ENCODE measurements around the gene ELOB. TPM values are rescaled to one million over a fixed set of nuclear protein-coding genes. Genes with fewer than 3 reads are reported as not detected.

The ELOB gene
- total RNA-seq, 1 experiment from 2014 or later, result 319 TPM

- Histone ChIP-seq H3K27me3 (ENCODE audit: insufficient read depth, low read length) (no peaks in the 10 kb centered on the region), H3K18ac (ENCODE audit: insufficient read length, low read depth, low read length) (no peak within 1 kb of the TSS), H2AK5ac (ENCODE audit: insufficient read length, low read length) (no peak within 1 kb of the TSS), H3K56ac (ENCODE audit: insufficient read length, low read depth, low read length) (no peak within 1 kb of the TSS), H3K4me1 (ENCODE audit: insufficient read depth, low read length) (no peaks in the 10 kb centered on the region), H3T11ph (ENCODE audit: low read length) (no peak within 1 kb of the TSS), H3K79me2 (ENCODE audit: insufficient read depth, low read length) (no peaks in the 10 kb centered on the region; the same call in 1 of the 2 replicates), H3K14ac (ENCODE audit: insufficient read depth, low read length) (no peak within 1 kb of the TSS), H4K5ac (ENCODE audit: insufficient read length, low read depth, low read length) (no peak within 1 kb of the TSS), H2BK120ac (ENCODE audit: low read depth, low read length, poor library complexity, severe bottlenecking) (no peak within 1 kb of the TSS), H3K4me2 (ENCODE audit: insufficient read depth, insufficient read length, low read length) (no peak within 1 kb of the TSS), H3K27ac (ENCODE audit: insufficient read length, low read depth, low read length) (no peak within 1 kb of the TSS), H3K79me1 (ENCODE audit: insufficient read depth, low read depth, low read length, poor library complexity, severe bottlenecking) (no peaks in the 10 kb centered on the region), H3K9me3 (ENCODE audit: control insufficient read depth, low read depth, low read length) (no peaks in the 10 kb centered on the region), H4K20me1 (ENCODE audit: control insufficient read depth, insufficient read depth, insufficient read length) (no peaks in the 10 kb centered on the region), H3K9ac (ENCODE audit: extremely low read depth, insufficient read length, low read length) (no peak within 1 kb of the TSS), H2AFZ (ENCODE audit: low read length) (no peak within 1 kb of the TSS), H3K4ac (ENCODE audit: low read depth, low read length) (no peak within 1 kb of the TSS), H2BK12ac (ENCODE audit: insufficient read length, low read depth, low read length) (no peak within 1 kb of the TSS), H2BK15ac (ENCODE audit: low read depth, low read length) (no peak within 1 kb of the TSS), H4K91ac (ENCODE audit: insufficient read length, low read depth, low read length) (no peak within 1 kb of the TSS), H3K23me2 (ENCODE audit: insufficient read length, low read depth, low read length, poor library complexity, severe bottlenecking) (no peaks in the 10 kb centered on the region), H3K23ac (ENCODE audit: insufficient read length, low read depth, low read length) (no peak within 1 kb of the TSS), H2BK20ac (ENCODE audit: low read depth, low read length, poor library complexity, severe bottlenecking) (no peak within 1 kb of the TSS), H2BK5ac (ENCODE audit: insufficient read length, low read length) (no peak within 1 kb of the TSS), H4K8ac (replicated peaks; ENCODE audit: insufficient read length, low read depth, low read length) (no peak within 1 kb of the TSS)
- no CpG with 5 or more reads among the region's 10 CpGs for WGBS (ENCODE audit: extremely low coverage, insufficient read length, low lambda C conversion rate)
- no peaks in the 10 kb centered on the region for H3K9me3 Mint-ChIP-seq
- no peak within 1 kb of the TSS for H3K4me3 Mint-ChIP-seq
- H3K27me3 Mint-ChIP-seq (ENCODE audit: low read depth), result peaks cover 32% of the 10 kb centered on the region
- no peak for TF ChIP-seq CTCF (conservative IDR thresholded peaks at IDR 0.05)
- peak; percentile 23 for DNase-seq
- no peak within 1 kb of the TSS; a peak in 2 of 7 replicates for H3K27ac Mint-ChIP-seq
- H3K36me3 Mint-ChIP-seq (ENCODE audit: insufficient read depth in 1 of 3, low read depth in 3 of 3), result no peaks in the 10 kb centered on the region
- H3K4me1 Mint-ChIP-seq, result peaks cover 2 to 17% of the 10 kb centered on the region in 2 experiments; a peak in 2 of 4 replicates
These were observed 10.3 kb upstream of the ELOB start, which contains the start of gene PRSS33 for GRCh38 chr16:2787406-2787805. PRSS33 (minus strand) TSS chr16:2787560; CDS start chr16:2786547, 1,013 bp downstream.
